ENCODE measurements around the gene CRACR2A.

CRACR2A gene

DNA sequence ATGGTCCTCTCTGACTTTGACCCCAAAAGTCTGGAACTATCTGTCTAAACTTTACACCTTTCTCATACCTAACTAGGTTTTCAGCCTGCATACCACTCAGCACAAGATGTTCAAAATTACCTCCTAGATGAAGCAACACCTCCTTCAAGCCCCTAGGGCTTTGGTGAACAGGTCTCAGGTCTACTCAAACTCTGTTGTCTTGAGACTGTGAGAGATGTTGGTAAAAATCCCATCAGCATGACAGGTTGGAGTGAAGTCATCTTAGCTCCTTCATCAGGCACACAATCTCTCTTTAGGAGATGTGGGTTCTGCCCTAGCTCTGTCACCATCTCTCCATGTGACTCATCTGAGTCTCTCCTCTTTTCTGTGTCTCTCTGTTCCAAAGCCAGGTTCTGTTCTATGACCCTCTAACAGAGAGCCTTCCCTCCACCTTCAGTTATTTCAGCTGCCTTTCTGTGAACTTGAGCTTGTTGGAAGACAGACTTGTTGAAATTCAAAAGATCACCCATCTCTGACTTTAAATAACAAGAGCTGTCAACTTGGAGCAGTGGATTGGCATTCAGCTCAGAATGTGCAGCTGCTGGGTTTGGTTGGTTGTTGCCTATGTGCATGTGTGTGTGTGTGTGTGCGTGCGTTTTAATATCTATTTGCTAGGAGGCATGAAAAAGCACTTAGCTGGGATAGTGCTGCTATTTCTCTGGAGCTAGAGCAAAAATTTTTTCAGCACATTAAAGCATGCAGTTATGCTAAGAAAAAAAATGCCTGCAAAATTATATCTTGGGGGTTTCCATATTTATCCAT, 130.7 kb downstream of the CRACR2A start:
- DNase-seq (ENCODE audit: low read depth in 2 of 2) = no peak

DNA sequence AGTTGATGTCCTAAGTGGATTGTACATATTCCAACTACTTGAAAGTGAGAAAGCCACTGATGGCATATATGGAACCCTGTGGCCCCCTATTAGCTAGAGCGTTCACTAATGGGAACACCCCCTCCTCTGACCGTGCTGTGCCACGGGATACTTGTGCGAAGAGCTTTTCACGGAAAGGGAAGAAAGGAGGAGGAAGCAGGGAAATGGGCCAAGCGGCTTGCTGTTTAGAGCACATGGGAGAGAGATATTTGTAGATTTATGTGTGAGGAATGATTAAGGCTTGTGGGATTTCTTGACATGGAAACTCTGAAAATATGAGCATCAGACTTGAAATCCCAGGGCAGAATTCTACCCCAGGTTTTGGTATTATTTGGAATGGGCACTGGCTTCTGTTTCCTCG, 132.1 kb downstream of the CRACR2A start:
- no peak for DNase-seq (ENCODE audit: low read depth in 2 of 2)

DNA sequence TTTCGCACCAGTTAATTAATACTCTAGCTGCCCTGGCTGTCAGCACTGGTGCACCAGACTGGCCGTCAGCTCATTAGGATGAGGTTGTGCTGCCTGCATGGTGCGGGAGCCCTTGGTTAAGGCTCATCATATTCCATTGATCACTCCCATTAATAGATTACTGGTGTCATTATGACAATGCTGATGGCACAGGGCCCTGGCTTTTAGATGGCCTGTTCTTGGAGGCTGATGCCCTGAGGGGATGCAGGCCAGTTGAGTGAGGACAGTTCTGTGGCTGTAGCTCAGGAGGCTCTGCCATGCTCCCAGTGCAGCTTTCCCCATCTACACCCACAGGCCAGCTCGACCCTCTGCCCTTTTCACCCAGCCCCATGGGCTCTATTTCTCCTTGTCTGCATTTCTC, 135.3 kb downstream of the CRACR2A start:
- no peak for DNase-seq (ENCODE audit: low read depth in 2 of 2)

DNA sequence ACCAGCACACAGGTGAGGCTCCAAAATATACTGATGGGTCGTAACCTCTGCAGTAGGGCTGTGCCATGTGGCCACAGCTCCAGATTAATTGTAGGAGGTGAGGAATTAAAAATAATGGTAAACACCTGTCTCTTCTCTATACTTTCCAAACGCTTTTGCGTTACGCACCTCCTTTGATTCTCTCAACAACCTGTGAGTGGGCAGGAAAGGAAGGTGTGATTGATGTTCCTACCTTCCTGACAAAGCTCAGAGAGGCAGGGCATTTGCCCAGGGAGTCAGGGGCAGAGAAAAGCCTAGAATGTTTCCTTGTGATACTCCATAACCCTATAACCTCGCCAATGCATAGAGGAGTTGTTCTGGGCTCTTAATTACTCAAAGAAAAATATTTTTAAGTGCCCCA, 137.0 kb downstream of the CRACR2A start:
- no peak for DNase-seq (ENCODE audit: low read depth in 2 of 2)

DNA sequence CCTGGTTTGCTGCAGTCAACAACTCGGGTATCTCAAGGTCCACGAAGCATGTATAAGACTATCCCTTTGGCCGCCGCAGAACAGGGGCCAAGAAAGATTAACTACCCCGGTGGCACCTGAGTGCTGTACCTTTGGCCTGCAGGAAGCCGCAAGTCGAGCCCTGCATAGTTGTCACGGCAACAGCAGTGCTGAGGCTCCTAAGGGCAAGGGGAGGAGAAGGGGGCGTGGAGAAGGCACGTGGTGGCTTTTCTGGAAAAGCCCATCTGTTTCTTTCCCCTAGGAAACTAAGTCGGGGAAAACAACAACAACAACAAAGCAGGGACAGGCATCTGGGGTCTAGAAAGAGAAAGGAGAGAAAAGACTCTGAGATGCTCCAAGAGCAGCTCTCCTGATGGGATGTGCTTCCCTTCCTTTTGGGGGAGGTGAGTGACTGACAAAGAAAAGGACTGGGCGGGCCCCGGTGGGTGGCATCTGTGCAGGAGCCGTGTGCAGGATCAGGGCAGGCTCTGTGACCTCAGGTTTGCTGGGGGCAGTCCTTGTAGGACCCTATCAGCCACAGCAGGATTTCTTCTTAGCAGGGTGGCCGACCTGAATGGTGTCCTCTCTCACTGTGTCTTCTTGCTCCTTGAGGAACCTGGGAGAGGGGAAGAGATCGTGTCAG, 138.0 kb downstream of the CRACR2A start:
- DNase-seq (ENCODE audit: low read depth in 2 of 2) = no peak

DNA sequence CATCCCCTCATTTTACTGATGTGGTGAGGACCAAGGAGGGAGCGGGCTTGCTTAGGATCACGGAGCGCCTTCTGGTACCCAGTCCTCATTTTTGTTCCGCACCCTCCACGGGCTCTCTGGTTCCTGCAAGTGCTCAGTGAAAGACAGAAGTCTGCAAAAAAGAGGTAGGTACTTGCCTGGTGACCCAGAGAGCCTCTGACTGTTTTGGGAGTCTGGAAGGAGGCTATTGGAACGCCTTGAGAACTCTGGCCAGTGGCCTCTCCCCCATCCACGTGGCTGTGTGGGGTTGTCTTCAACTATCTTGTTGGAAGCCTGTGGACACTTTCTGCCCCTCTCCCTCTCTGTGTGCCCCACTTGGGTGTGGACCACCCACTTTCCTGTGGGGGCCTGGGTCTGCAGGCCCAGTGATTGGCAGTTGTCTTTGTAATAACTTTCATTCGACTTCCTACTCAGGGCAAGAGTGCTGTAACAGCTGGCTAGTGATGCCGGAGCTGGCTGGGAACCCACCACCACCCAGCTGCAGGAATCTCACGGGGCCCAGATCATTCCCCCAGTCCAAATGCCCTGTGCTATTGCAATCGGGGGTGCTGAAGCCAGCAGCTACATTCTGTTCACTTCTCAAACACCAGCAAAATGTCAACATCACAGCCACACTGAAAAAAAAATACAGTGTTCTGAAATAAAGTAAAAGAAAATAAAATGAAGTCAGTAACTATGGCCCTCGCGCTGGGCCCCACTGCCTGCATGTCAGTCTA, 139.1 kb downstream of the CRACR2A start:
- DNase-seq (ENCODE audit: low read depth in 2 of 2) = no peak

DNA sequence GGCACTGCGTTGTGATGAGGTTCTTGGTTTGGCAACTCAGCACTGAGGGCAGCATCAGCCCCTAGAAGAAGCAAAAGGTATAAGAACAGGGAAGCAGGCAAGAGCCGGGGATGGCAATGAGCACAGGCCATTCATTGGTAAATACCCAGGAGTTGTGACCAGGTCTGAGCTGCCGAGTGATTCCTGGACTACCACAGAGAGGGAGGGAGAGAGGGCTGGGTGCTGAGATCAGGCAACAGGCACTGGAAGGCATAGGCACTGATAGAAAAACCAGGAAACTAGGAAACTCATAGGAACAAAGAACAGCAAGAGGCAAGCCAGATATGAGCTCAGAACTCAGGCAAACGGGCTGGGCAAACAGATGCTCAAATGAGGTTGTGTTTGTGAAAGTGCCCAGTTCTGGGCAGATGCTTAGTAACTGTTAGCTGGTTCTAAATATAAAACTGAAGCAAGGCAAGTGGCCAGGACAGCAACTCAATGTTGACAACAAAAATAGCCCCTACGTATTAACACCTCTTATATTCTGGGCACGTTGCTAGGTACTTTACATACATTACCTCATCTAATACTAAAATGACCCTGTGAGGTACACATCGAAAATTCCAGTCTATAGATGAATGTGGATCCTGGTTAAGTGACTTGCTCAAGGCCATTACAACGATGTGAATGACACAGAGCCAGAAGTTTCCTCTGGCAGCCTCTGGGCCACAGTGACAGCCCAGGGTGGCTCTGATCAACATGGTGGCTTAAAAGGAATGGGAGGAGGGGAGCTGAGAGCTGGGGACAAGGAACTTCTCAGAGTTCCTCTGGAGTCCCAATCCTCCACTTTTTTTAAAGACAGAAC, 140.8 kb downstream of the CRACR2A start:
- DNase-seq (ENCODE audit: low read depth in 2 of 2) = no peak

DNA sequence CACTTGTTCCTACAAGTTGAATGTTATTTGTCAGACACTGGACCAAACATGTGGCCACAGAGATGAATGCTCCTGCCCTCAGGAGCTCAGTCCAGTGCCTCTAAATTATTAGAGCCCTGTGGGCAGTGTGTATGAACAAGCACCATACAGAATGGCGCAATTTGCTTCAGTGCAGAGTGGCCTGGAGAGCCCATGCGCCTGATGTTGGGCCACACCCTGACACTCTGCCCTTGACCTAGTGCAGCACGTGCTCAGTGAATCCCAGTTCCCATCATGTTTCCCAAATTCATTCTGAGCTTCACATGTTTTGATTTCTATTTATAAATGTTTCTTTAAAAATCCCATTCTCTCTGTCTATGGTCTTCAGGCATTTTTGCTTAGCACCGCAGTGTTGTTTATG, 145.1 kb downstream of the CRACR2A start:
- no peak for DNase-seq (ENCODE audit: low read depth in 2 of 2)

DNA sequence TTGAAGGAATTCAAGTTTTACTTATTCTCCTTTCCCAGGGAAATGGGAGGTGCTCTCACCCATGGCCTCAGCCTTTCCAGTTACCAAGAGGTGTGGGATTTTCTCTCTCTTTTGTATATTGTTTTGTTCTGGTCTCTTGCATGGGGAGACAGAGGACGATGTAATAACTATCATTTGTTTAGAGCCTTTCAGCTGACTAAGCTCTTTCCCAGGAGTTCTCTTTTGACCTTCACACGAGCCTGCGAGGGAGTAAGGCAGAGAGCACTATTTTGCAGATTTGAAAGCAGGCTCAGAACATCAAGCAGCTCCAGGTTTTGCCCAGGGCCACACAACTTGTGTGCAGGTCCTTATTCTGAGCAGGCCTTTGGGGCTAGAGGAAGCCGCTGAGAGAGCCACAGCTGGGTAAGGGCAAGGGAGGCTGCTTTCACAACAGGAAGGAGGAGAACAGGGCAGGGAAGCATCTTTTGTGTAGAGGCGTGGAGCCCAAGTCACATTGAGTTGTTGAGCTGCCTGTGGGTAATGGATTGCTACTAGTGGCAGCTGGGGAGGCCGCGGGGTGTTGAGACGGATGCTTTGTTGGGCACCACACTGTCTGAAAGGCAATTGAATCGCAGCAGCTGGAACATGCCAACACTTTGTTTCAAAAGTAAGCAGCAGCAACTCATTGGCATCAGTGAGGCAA, 145.7 kb downstream of the CRACR2A start:
- DNase-seq (ENCODE audit: low read depth in 2 of 2) = no peak

DNA sequence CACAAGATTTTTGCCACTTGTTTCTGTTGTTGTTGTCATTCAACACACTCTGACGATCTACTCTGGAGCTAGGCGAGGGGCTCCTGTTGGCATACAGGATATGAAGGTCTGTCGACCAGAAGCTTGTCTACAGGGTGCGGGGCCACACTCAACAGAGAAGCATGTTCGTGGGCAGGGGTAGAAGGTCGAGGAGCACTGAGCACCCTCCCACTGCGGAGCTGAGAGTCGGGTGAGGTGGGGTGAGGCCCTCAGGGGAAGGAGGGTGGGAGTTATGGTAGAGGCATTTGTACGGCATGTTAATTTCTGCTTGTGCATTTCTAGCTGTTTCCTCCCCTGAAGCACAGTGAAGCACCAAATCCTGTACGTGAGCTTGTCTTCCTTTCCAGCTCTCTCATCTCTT, 146.8 kb downstream of the CRACR2A start:
- DNase-seq (ENCODE audit: low read depth in 2 of 2) = no peak

DNA sequence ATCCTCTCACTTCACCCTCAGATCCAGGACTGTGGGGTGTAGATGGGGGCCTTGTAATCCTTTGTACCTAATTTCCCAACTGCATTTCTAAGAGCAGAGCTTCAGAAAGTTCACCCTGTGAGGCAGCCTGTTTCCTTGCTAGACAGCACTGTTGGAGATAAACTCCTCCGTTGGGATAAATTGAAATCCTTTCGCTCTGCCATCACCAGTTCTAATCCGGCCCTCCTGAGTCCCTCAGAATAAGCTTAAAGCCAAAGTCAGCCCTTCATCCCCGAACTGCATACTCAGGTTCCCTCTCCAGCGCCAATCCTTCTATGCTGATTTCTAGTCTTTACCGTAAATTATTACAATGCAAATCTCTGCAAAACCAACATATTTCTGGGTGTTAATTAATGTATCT, 147.2 kb downstream of the CRACR2A start:
- no peak for DNase-seq (ENCODE audit: low read depth in 2 of 2)

DNA sequence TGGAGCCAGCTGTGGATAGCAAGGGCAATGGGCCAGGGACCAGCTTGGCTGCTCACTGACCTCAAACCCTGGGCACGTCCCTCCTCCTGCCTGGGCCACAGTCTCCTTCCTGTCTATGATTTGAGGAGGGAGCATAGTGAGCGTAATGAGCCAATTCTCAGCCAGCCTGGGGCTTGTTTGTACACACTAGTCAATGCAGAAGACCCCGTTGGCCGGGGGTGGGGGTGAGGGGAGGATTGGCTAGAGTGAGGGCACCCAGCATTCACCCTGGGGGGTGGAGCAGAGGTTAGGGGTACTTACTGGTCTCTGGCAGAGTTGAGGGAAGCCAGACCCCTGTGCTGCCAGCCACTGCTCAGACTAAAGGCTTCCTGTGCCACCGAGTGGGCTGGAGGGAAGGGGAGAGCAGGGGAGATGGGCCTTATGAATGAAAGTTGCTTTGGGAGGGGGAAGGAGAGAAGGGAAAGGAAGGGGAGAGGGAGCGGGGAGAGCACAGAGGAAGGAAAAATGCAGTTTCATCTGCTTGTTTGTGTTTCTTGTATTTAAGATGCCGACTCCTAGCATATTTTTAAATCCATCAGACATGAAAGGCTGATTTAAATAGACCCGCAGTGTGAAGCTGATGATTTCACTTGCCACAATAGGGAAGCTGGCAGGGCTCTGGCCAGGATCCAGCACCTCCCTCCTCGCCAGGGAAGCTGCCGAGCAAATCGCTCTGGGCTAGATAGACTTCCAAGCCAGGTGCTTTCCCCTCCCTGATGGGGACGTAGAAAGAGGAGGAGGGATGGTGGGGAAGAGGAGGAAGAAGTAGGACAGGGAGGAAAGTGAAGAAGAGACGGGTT, 147.9 kb downstream of the CRACR2A start:
- DNase-seq (ENCODE audit: low read depth in 2 of 2) = no peak

DNA sequence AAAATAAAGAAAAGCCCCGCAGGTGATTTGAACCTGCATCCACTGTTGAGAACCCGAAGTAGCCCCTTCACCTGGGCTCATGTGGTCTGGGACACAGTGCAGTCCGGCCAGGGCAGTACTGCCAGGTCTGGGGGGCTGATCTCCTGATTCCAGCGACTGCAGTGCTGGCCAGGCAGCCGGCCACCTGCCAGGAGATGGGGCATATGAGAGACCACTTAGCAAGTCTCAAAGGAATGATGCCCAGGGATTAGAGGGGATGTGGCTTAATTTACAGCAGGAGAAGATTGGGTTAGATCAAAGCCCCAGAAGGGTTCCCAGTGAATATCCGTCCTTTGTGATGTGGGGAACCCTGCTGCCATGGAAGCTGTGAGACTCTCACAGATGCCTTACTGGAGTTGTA, 148.6 kb downstream of the CRACR2A start:
- no peak for DNase-seq (ENCODE audit: low read depth in 2 of 2)

DNA sequence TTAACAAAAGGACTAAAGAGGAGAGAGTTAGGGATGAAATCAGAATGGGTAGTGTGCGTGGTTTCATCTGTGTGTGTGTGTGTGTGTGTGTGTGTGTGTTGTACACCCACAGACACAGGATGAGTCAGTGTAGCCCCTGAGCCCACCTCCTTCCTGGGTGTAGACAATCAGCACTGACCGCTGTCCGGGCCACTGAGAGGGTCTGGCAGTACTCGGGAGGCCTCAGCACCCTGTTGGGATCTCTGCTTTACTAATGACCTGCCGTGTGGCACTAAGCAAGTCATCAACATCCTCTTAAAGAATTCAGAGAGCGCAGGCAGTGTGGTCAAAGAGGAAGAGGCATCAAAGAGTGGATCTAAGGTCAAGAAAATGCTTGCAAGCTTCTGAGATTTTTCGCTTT, 149.3 kb downstream of the CRACR2A start:
- no peak for DNase-seq (ENCODE audit: low read depth in 2 of 2)

DNA sequence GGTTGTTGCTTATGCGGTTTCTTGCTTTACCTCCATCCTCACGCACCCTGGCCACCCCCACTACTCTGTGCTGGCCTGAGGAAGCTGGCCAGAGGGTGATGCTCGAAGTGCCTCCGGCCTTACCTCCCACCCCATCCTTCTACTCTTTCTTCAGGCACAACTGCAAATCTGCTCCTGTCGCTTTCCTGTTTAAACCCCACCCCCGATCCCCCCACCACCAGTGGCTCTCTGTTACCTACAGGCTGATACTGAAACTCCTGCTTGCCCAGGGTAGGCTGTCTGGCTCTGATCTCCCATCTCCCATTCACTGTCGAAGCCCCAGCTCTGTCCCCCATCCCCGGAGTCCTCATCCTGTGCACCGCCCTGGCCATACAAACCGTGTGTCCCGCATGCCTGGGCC, 150.4 kb downstream of the CRACR2A start:
- DNase-seq (ENCODE audit: low read depth in 2 of 2) = no peak

DNA sequence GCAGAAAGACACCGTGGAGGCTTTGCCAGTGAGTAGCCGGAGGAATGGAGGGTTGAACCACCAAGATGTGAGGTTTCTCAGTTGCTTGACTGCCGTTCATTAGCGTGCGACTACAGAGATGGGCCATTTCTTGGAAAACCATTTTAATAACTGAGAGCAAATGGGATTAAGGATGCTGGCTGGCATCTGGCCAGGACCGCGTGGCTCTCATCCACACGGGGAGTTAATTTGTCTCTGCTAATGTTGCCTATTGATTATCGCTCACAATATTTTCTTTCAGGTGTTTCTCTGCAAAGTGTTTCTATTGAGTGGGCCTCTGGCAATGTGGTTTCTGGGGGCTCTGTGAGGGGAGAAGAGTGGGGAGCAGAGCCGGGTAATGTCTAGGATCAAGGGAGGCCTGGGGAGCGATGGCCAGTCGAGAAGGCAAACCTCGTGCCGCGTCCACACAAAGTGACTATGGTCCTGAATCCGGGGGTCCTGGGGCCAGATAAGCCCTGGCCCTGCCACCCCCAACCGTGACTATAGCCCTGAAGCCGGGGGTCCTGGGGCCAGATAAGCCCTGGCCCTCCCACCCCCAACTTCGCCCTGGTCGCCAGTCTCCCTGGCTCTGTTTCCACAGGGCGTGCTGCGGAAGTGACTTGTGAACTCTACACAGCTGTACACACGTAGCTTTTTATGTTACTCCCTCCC, 151.3 kb downstream of the CRACR2A start:
- no peak for DNase-seq (ENCODE audit: low read depth in 2 of 2)

DNA sequence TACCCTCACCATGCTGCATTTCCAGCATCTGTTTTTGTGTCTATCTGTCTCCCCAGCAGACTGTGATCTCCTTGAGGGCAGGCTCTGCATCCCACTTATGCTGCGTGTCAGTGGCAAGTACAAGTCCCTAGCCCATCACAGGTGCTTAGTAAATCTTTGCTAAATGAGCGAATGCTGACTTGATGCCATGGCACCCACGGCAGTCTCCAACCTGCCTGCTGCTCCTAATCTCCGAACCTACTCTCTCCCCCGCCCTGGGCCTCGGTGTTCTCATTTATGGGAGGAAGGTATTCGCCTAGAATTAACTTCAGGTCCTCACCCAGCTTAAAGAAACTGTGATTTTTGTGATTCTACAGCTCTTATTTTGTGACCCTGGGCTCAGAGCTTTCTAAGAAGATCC, 152.0 kb downstream of the CRACR2A start:
- DNase-seq (ENCODE audit: low read depth in 2 of 2) = no peak

DNA sequence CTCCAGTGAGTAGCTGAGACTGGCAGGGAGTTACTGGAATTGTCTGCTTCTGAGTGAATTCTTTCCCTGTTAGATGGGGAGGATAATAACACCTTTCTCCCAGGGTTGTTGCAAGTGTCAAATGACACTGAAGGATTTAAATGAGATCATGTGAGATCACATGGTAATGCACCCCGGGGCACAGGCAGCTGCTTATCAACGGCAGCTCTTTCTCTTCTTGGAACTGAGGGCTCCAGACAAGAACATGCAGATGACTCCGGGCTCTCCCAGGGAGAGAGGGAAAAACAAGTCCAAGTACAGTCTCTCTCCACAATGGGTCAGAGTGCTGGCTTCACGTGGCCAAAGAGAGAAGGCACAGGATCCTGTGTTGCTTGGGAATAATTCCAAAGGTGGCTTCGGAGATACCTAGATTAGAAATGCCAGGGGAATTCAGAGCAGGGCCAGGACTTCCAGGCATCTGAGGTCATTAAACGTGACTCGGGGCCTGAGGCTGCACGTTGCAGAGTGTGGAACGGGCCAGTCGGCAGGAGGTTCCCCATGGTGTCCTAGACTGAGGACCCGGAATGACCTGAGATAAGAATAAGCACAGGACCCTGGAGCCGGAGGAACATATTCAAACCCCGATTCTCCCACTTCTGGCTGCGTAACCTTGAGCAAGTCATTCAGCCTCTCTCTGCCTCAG, 152.7 kb downstream of the CRACR2A start:
- no peak for DNase-seq (ENCODE audit: low read depth in 2 of 2)
